HG03469 (cell line): ENCODE data around the gene CHMP4A.
A peak's percentile ranks its signal among the peaks of the same experiment; 100 is the strongest.
"Not testable (repeated sequence)": the region's sequence is repeated elsewhere in the genome, so short reads cannot be mapped to it uniquely, and the experiment has no call there.

Source experiments
- ATAC-seq: cut with Tn5 transposase; IDR thresholded peaks from one replicate; pipeline ENCODE4 v1.9.1; 2021; ENCODE audit warnings: mild to moderate bottlenecking, moderate library complexity, moderate number of reproducible peaks; ENCODE audit not compliant: unreplicated experiment

The CHMP4A gene

DNA sequence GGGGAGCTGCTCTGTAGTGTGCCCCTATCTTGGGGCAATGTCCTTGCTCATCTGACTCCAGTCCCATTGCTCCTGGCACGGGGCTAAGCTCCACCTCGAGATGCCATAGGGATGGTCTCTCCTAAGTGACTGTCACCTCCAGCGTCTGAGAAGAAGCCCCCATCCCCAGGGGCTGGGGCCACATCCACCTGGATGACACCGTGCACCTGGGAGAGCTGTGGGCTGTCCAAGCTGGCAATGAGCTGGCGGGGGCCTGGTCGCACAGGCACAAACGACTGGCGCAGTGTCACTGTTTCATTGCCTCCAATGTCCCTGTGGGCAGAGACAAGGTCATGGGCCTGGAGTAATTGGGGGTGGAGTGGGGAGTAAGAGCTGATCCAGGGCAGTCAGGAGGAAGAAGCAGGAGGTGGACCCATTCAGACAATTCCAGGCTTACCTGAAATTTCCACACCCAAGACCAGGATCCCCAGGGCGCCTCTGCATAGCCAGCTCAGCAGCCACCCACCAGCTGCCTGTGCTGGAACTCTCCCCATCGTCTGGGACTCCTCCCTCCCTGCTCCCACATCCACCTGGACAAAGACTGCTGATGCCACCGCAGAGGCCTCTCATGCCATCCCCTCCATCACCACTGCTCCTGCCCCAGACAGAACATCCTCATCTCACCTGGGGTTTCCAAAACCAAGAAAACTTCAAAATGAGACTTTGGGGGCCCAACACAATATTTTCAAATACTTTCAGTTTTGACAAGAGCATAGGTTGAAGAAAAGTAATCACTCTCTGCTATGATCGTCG, 36.1 kb upstream of the CHMP4A start:
- ATAC-seq = no peak

GRCh38 chr14:24247422-24247821, 34.1 kb upstream of the CHMP4A start:
- ATAC-seq = no peak

DNA sequence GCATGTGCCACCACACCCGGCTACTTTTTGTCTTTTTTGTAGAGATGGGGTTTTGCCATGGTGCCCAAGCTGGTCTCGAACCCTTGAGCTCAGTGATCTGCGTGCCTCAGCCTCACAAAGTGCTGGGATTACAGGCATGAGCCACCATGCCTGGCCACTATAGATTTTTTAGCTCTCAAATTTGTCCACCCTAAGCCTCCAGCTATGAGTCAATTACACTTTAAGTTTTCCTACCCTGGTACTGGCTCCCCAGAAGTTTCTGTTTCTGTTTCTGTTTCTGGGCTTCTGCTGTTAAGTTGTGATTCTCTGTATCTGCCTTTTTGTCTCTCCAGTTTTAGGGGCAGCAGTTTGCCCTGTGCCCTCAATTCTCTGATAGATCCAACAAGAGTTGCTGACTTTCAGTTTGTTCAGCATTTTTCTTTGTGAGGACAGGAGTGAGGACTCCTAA, 33.5 kb upstream of the CHMP4A start:
- no peak for ATAC-seq

DNA sequence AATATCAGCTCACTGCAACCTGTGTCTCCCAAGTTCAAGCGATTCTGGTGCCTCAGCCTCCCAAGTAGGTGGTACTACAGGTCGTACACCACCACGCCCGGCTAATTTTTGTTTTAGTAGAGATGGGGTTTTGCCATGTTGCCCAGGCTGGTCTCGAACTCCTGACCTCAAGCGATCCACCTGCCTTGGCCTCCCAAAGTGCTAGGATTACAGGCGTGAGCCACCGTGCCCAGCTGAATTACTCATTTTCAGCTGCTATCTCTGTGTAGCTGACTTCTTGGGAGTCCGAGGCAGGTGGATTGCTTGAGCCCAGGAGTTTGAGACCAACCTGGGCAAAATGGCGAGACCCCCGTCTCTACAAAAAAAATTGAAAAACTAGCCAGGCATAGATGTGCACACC, 32.1 kb upstream of the CHMP4A start:
- not testable (repeated sequence) for ATAC-seq

GRCh38 chr14:24243336-24243836, 30.1 kb upstream of the CHMP4A start:
- no peak for ATAC-seq

DNA sequence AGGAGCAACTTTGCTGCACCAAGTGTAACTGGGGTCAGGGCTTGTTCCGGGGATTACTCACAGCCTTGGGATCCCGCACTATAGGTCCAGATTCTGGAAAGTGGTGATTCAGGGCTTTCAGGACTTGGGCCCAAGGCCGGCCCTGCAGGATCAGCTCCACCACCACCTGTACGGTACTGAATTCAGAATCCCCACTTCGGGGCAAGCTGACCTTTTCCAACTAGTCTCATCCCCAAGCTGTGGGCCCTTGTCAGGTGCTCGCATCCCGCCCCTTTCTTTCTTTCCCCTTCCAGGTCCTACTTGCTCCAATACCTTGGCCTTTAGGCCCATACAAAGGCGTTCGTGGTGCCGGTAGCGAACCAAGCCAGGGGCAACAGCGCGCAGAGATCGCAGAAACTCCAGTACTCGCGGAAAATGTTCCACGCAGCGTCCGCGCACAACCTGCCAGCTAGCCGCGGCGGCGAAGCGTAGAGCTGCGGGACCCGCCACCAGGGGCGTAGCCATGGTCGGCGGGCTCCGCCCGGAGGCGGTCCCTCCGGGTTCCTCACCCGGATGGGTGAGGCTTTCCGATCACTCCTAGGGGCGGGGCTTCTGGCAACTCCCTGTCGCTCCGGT, 28.6 kb upstream of the CHMP4A start:
- peak; percentile 56 for ATAC-seq

DNA sequence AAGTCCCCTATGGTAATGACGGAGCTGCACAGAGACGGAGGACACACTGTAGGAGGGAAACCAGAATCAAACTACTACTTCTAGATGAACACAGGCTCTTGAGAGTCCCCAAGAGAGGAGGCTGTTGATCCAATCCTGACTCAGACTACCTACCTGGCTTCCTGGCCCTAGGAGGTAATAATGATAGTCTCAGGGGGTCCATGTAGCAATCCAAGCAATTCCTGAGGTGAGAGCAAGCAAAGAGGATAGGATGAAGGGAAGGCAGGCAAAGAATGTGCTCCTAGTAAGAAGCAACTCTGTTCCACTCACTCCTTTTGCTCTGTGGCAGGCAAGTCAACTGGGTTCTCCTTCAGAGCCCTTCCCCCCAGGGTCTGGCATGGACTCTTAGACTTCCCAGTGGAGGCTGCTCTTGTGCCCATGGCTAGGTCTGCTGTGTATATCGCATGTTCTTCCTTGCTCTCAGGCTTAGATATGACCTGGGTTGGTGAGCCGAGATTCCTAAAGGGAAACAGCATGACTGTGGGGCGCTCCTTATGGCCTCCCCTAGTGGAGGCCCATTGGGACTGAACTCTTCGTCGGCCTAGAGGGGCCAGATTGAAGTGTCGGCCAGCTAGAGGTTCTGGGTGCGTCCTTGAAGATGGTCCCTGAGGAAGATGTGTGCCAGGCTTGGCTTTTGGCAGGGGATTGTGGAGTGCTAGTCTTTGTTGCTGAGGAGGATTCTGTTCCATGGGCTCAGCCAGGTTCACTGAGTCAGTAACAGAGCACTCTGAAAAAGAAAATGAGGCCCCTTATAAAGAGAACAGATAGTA, 27.0 kb upstream of the CHMP4A start:
- ATAC-seq = no peak

GRCh38 chr14:24238527-24239037, 25.3 kb upstream of the CHMP4A start:
- ATAC-seq = no peak

DNA sequence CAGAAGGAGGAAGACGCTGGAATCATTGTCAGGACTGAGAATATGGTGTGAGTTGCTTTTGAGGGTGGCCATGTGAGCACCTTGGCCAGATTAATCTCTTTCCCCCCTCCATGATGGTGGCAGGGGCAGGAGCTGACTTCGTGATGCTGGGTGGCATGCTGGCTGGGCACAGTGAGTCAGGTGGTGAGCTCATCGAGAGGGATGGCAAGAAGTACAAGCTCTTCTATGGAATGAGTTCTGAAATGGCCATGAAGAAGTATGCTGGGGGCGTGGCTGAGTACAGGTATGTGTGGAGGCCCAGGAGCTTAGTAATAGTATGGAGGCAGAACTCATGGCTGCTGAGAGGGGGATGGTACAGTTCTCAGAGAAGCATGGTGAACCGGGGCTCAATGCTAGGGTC, 24.8 kb upstream of the CHMP4A start:
- no peak for ATAC-seq

DNA sequence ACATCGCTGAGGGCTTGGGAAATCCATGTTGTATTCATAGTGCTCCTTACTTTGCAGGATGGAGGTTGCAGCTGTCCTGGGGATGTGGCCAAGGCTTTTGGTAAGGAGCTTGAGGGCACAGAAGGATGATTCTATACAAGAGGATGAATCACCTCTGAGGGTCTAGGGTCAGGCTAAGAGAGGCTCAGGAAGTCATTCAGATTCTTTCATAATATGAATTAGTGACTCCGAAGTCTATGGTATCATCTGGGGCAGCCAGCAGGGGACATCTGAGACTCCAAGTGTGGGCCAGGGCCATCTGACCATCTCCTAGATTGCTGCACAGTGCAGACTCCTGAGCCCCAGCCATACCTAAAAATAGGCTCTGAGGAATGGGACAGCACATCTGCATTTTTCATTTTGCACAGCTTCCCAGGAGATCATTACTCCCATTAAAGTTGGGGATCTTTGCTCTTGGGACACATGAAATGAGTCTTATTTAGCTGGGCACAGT, 24.2 kb upstream of the CHMP4A start:
- no peak for ATAC-seq

DNA sequence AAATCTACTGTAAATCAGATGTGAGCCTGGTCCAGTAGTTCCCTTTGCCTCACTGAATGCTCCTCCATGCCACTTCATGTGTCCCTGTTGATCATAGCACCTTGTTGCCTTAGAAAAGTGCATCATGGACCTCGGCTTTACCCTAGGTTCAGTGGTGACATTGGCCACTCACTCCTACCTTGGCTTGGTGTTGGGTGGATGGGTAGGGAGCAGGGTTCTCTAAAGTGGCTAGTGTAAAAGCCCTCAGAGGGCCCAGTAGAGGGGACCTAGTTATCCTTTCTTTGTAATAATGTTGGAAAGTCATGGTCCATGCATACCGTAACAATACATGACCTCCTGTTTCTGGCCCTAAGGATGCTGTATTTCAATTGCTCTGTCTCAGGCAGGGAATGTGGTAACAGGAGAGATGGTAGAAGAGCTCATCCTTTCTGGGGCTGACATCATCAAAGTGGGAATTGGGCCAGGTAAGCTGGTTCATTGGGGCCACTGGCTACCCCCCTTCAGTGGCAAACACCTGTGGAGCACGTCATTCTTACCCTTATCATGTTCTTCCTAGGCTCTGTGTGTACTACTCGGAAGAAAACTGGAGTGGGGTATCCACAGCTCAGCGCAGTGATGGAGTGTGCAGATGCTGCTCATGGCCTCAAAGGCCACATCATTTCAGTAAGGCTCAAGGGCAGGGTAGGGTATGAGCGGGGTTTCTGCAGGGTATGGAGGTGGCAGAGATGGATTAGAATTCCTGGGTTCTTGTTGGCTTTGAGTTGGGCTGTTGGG, 23.6 kb upstream of the CHMP4A start:
- no peak for ATAC-seq

GRCh38 chr14:24235804-24236688, 22.8 kb upstream of the CHMP4A start:
- ATAC-seq = no peak

- ATAC-seq = no peak
Observed at GRCh38 chr14:24234095-24235005, 21.1 kb upstream of the CHMP4A start.

- no peak for ATAC-seq
Observed at GRCh38 chr14:24233538-24233866, 20.2 kb upstream of the CHMP4A start.

- ATAC-seq = peak; percentile 29
Observed at GRCh38 chr14:24232645-24233537, 19.6 kb upstream of the CHMP4A start, which contains the start of gene GMPR2. GMPR2 (plus strand) TSS chr14:24232929; CDS start chr14:24233254, 325 bp downstream.

- ATAC-seq = peak; percentile 53
Observed at GRCh38 chr14:24232121-24232644, 18.9 kb upstream of the CHMP4A start, which contains the start of gene NEDD8. NEDD8 (minus strand) TSS chr14:24232367; CDS start chr14:24232267, 100 bp downstream.
